GM13976 (cell line): ENCODE data around the gene SIK3.

Experiments
- DNase-seq: peaks from one replicate; pipeline ENCODE4 v3.0.0; 2012; ENCODE audit warnings: low spot score
- CTCF ChIP-seq: IDR thresholded peaks from 2 replicates; pipeline ENCODE4 v1.5.1; 2012; ENCODE audit warnings: borderline replicate concordance, mild to moderate bottlenecking; ENCODE audit not compliant: insufficient read depth; ENCODE audit errors: extremely low read depth, missing control alignments, control extremely low read depth
- in situ Hi-C: fragments of 300-500 bp; cut with MboI; formaldehyde crosslinking; loops from one replicate; pipeline ENCODE4 v1.12.0; 2022; ENCODE audit warnings: low sequenced_read_pairs, mixed read lengths, inconsistent platforms; ENCODE audit not compliant: unreplicated experiment

The SIK3 gene

GRCh38 chr11:117092951-117093590, 5.2 kb downstream of the SIK3 start:
- DNase-seq, result peak; percentile 52
- TF ChIP-seq CTCF, result no peak
- in situ Hi-C loops, result no loop called here

DNA sequence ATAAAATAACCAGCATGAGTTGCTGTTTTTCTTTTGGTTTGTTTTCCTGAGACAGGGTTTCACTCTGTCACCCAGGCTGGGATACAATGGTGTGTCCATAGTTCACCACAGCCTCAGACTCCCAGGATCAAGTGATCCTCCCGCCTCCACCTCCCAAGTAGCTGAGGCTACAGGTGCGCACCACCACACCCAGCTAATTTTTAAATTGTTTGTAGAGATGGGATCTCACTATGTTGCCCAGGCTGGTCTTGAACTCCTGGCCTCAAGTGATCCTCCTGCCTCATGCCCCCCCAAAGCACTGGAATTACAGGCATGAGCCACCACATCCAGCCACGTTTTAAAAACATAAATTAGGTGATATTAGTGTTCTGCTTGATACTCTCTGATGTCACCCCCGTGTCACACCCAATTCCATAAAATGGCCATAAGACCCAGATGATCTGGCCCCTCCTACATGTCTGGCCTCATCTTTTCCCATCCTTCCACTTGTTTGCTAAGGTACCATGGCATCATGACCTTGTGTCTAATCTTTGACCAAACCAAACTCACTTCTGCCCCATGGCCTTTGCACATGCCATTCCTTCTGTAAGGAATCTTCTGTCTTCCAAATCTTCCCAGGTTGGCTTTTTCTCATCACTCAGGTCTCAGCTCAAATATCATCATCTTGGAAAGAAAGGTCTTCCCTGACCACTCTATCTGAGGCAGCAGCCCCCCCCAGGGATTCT, 6.3 kb downstream of the SIK3 start:
- no peak for DNase-seq
- in situ Hi-C loops, result no loop called here
- TF ChIP-seq CTCF, result no peak

DNA sequence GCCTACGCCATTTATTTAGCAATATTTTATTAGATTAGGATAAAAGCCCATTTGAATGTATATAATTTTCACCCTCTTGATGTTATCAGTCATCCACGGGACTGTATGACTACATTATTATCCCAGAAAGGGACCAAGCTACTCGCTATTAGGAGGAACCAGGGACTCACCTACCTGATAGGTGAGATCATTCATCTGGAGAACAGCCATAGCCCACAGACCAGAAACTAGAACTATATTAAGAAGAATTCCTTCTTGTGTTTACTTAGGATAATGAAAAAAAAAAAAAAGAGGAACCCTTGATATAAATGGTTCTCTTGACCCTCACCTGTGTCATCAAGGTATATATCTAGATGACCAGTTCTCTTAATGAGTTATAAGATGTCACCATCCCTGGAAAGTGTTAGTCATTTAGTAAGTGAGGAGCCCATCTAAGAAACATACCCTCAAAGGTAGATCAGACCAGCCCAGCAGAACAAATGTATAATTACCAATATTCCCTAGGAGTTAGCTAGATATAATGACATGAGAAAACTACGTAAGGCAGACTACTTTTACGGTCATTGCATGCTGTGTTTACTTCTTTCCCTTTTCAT, 8.0 kb downstream of the SIK3 start:
- TF ChIP-seq CTCF, result no peak
- in situ Hi-C loops, result no loop called here
- DNase-seq, result no peak

DNA sequence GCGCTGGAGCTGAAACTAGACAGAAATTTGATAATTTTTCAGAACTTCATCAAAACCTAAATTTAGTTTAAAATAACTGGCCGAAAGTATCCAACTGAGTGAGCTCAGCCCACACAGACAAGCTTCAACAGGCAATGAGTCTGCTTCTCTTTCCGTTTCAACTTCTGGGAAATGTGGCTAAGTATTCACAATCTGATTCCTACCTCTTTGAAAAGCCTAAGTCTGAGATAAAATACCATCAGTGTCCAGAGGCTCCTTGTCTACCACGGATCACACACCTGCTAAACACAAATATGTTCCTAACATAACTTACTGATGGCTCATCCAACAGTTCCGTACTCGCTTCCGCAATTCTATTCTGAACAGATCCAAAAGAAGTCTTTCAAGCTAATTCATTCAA, 8.5 kb downstream of the SIK3 start:
- TF ChIP-seq CTCF, result no peak
- DNase-seq, result no peak
- in situ Hi-C loops, result no loop called here

DNA sequence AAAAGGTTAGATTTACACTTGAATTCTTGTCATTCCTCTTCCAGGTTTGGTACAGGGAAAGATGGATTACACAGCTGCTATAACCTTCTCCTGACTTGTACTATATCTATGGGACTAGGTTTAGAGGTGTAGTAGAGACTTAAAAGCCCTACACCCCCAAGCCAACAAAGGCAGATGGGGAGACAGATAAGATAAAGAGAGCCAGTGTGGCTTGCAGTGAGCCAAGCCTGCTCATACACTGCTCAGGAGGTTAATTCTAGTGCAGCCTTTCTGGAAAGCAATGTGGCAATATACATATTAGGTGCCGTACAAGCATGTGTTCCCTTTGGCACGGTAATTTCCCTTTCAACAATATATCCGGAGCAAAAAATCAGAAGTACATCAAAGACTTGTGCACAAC, 10.8 kb downstream of the SIK3 start:
- no peak for DNase-seq
- in situ Hi-C loops, result no loop called here
- TF ChIP-seq CTCF, result no peak

GRCh38 chr11:117084992-117085391, 13.2 kb downstream of the SIK3 start:
- in situ Hi-C loops, result no loop called here
- no peak for TF ChIP-seq CTCF
- no peak for DNase-seq
